Thyroid gland (tissue), 4 donors: ENCODE measurements around the gene UPK3A.

Experiments
- POLR2A ChIP-seq, 2 donors: fragments of 450-650 bp; IDR thresholded peaks; one replicate each; pipeline ENCODE4 v1.6.1; 2017; ENCODE audit warnings: antibody characterized with exemption in 2 of 2, mild to moderate bottlenecking in 2 of 2, moderate library complexity in 1 of 2
- TF ChIP-seq, protein P1 (sequence below), 6 experiments: fragments of 200-600 bp in 3 of 6; fragments of 450-650 bp in 3 of 6; sonication (generic) in 3 of 6; IDR thresholded peaks; one replicate each; pipeline ENCODE4 v1.5.1; 2016 to 2019; ENCODE audit warnings: antibody characterized with exemption in 6 of 6, mild to moderate bottlenecking in 2 of 6, inconsistent platforms in 1 of 6, moderate library complexity in 1 of 6

DNA sequence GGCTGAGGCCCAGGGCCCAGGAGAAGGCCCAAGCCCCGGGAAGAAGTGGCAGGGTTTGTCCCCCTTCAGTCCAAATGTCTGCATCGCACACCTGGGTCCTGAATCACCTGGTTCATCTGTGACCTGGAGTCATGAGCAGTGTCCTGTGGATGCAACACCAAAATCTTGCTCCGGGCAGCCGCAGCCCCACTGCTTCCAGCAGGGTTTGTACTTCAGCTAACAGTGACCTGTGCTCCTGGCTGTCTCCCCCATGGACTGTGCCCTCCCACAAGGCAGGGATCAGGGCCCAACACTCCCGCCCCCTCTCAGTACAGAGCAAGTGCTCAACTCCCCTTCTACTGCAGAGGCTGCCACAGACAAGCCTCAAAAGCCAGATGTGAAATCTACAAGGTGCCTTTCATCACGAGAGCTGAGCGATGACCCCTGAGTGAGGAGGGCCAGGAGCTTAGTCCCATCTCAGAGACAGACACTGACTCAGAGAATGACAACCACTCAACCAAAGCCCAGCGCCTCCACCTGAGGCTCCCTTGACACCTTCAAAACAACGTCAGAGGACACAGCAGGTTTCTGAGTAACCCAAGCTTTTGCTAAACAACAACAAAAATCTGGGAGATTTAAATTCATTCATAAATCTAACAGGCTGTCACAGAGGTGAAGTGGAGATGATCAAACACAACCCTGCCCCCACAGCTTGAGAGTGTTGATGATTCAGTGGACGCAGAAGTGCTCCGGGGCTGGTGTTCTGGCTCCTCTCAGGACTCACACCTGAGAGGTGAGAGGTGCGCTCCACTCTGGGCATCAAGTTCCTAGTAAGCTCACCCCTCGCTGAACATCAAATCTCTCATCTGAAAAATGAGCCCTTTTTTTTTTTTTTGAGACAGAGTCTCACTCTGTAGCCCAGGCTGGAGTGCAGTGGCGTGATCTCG, 47.4 kb upstream of the UPK3A start:
- TF ChIP-seq, protein P1, sequence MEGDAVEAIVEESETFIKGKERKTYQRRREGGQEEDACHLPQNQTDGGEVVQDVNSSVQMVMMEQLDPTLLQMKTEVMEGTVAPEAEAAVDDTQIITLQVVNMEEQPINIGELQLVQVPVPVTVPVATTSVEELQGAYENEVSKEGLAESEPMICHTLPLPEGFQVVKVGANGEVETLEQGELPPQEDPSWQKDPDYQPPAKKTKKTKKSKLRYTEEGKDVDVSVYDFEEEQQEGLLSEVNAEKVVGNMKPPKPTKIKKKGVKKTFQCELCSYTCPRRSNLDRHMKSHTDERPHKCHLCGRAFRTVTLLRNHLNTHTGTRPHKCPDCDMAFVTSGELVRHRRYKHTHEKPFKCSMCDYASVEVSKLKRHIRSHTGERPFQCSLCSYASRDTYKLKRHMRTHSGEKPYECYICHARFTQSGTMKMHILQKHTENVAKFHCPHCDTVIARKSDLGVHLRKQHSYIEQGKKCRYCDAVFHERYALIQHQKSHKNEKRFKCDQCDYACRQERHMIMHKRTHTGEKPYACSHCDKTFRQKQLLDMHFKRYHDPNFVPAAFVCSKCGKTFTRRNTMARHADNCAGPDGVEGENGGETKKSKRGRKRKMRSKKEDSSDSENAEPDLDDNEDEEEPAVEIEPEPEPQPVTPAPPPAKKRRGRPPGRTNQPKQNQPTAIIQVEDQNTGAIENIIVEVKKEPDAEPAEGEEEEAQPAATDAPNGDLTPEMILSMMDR (IDR thresholded peaks at IDR 0.05), result no peak
- TF ChIP-seq POLR2A (IDR thresholded peaks at IDR 0.05), result no peak
